WI38 (cell line): ENCODE measurements around the gene FAM72A.
"Not testable (repeated sequence)": the region's sequence is repeated elsewhere in the genome, so short reads cannot be mapped to it uniquely, and the experiment has no call there.

Experiments
- H3K4me3 ChIP-seq: 2 replicates; pipeline ENCODE4 v1.5.1; 2011; ENCODE audit warnings: low read depth, mild to moderate bottlenecking, control low read depth, low read length
- CTCF ChIP-seq: IDR thresholded peaks from 2 replicates; pipeline ENCODE4 v1.5.1; 2012; ENCODE audit warnings: low read depth, mild to moderate bottlenecking, control low read depth, low read length

Gene FAM72A

GRCh38 chr1:206169794-206170193 is 32.8 kb downstream of the FAM72A start:
- H3K4me3 ChIP-seq = not testable (repeated sequence)

- H3K4me3 ChIP-seq = not testable (repeated sequence)
Measured at GRCh38 chr1:206167350-206168029, 35.1 kb downstream of the FAM72A start.

GRCh38 chr1:206145771-206146290 is 56.8 kb downstream of the FAM72A start:
- TF ChIP-seq CTCF = no peak
- no peak overlapping the region for H3K4me3 ChIP-seq

- no peak for TF ChIP-seq CTCF
- H3K4me3 ChIP-seq = no peak overlapping the region
Measured at GRCh38 chr1:206144605-206145004, 58.0 kb downstream of the FAM72A start.

- TF ChIP-seq CTCF = no peak
- H3K4me3 ChIP-seq = no peak overlapping the region
Measured at GRCh38 chr1:206143537-206144172, 59.0 kb downstream of the FAM72A start.

- no peak overlapping the region for H3K4me3 ChIP-seq
- TF ChIP-seq CTCF = no peak
Measured at GRCh38 chr1:206142770-206143169, 59.9 kb downstream of the FAM72A start.

GRCh38 chr1:206142011-206142410 is 60.6 kb downstream of the FAM72A start:
- no peak overlapping the region for H3K4me3 ChIP-seq
- no peak for TF ChIP-seq CTCF

- no peak overlapping the region for H3K4me3 ChIP-seq
- TF ChIP-seq CTCF = no peak
Measured at GRCh38 chr1:206136241-206136640, 66.4 kb downstream of the FAM72A start.
